NCI-H1417 treated with DMSO at 0.1 percent for 48 hours (cell line): ENCODE data around the gene PLAGL2.
"Not testable (repeated sequence)": the region's sequence is repeated elsewhere in the genome, so short reads cannot be mapped to it uniquely, and the experiment has no call there.

Experiments used
- DNase-seq: peaks from one replicate; lab custom pipeline; 2025; lab: John Stamatoyannopoulos, UW

PLAGL2 gene

DNA sequence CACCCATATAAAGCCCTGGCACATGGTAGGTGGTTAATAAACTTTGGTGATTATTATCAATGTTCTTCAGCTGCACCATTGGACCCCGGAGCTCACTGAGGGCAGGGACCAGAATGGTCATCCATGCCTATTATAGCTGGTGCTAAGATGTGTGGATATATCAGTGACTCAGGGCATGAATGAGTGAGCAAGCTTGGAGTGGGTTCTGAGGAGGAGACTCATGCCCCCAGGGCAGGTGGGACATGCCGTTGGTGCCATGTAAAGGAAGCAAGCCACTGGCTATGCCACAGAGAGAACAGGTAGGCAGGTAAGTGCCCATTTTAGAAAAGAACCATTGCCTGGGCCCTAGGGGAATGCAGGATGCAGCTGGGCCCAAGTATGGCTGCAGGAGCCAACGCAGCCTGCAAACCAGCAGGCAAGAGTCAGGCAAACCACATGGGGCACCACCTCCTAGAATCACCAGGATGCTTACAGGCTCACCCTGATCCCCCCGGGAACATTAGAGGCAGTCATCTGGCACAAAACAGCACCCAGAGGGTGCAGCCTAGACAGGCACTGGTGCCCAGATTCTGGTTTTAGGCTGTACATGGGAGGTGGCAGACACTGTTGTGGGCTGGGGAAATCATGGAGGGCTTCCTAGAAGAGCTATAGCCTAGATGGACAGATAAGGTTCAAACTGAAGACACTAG lies 23.5 kb downstream of the PLAGL2 start:
- no peak for DNase-seq

DNA sequence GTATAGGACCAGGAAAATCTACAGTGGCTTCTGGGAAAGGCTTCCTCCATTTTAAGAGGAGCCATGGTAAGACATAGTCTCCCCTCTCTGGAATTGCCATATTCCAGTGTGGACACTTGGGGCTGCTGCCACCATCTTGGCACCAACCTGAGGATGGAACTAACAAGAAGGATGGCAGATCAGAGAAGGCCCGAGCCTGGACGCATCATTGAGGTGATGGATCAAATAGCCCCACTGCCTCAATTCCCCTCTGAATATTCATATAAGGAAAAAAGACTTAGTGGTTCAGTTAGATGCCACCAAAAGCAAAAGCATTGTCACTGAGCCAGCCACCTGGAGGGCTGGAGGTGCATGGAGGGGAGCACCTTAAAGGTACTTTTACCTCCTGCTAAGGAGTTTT lies 25.9 kb downstream of the PLAGL2 start:
- no peak for DNase-seq

DNA sequence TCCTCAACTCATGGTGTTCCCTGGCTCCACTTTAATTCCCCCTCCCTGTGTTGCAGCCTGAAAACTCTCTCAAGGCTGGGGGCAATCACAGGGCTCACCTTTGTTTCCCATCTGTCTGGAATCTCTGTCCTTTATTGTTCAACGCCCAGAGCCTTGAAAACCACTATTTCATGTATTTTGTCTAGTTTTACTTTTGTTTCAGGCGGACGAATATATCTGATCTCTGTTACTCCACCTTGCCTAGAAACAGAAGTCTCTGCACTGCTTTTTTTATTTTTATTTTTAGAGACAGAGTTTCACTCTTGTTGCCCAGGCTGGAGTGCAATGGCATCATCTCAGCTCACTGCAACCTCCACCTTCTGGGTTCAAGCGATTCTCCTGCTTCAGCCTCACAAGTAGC lies 27.6 kb downstream of the PLAGL2 start:
- no peak for DNase-seq

DNA sequence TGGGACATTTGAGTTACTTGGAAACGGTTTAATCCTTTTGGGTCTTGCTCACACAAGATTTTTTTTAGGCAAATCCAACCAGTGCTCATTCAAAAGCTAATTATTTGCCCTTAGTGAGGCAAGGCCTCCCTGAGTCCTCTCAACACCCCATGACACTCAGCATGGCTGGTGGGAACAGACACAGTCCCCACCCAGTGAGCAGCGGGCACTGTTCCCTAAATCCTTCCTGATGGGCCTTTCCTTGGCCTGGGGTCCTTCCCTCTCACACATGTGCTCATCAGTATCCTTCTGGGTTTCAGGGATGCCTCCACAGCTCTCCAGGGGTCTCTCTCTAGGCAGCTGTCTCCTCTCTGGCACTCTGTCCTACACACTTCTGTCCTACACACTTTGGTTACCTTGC lies 28.0 kb downstream of the PLAGL2 start:
- DNase-seq = no peak

DNA sequence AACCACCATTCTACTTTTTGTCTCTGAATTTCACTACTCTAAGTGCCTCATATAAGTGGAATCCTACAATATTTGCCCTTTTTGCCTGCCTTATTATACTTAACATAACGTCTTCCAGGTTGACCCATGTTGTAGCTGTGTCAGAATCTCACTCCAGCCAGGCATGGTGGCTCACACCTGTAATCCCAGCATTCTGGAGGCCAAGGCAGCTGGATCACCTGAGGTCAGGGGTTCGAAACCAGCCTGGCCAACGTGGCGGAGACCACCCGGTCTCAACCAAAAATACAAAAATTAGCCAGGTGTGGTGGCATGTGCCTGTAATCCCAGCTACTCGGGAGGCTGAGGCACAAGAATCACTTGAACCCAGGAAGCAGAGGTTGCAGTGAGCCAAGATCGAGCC lies 29.8 kb downstream of the PLAGL2 start:
- not testable (repeated sequence) for DNase-seq

DNA sequence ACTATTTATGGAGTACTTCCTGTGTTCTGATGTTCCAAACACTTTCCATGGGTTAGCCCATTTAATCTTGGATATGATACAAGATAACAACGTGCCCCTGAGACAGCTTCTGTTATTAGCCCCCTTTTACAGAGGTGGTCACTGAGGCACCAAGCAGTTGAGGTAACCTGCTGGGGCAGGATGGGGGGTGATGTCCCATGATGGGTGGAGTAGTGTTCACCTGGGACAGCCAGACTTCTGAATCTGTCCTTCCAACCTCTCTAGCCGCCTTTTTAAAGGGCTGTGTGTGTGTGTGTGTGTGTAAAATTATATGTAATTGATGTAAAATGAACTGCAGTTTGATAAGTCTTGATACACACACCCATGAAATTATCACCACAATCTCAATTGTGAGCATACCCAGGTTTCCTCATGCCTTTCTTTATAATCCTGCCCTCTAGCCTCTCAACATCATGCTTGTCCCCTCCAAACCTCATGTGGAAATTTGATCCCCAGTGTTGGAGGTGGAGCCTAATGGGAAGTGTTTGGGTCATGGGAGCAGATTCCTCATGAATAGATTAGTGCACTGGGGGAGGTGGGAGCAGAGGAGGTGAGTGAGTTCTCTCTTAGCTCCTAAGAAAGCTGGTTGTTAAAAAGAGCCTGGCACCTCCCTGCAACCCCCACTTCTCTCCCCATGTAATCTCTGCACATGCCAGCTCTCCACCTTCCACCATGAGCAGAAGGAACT lies 39.2 kb downstream of the PLAGL2 start:
- no peak for DNase-seq

DNA sequence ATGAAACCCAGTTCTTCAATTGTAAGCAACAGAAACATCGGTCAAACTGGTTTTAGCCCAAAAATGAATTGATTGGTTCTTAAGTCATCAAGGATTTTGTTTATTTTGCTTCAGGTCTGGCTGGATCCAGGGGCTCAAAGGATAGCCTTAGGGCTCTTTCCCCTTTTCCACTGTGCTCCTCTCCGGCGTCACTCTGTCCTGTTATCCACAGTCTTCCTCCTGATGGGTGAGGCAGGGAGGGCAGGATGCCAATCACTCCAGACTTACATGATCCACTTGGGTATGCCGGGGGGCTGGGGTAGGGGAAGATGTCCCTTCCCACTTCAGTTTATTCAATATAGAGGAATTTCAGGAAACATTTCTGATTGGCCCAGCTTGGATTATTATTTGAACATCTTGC lies 40.0 kb downstream of the PLAGL2 start:
- no peak for DNase-seq

DNA sequence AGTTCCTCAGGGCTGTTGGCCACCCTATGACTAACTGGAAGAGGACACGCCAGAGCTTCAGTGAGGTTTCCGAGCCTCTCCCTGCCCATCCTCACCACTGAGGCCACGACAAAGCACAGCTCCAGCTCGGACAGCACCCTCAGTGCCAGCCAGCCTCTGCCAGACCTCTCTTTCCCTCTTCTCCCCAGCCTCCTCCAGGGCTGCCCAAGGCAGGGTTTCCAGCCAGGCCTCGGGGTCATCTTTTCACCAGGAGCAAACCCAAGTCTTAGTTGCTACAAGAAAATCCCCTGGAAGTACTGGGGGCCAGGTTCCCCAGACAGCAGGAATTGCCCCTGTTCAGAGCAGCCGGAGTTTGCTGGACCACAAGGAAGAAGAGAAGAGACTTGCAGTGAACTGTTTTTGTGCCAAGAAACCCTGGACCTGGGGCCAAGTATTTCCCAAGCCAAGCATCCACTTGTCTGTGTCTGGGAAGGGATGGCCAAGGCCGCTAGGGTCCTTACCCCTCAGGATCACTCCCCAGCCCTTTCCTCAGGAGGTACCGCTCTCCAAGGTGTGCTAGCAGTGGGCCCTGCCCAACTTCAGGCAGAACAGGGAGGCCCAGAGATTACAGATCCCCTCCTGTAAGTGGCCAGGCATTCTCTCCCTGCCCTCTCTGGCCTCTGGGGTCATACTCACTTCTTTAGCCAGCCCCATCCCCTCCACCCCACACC lies 41.6 kb downstream of the PLAGL2 start:
- DNase-seq = no peak

DNA sequence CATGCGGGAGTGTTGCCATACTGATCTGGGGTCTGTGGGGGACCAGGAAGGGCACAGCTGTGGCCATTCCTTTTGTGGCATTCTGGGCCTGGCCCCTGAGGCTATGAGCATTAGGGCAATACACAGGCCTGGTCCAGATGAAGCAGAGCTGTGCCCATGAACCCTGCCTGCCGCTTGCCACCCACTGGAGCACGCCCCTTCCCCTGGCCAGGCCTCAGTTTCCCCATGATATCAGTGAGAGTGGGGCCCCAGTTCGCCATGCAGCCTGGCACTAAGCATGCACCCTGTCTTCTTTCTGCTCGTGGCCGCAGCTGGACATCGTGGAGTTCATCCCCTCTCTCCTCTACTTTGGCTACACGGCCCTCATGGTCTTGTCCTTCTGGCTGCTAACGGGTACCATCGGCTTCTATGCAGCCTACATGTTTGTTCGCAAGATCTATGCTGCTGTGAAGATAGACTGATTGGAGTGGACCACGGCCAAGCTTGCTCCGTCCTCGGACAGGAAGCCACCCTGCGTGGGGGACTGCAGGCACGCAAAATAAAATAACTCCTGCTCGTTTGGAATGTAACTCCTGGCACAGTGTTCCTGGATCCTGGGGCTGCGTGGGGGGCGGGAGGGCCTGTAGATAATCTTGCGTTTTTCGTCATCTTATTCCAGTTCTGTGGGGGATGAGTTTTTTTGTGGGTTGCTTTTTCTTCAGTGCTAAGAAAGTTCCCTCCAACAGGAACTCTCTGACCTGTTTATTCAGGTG lies 42.4 kb downstream of the PLAGL2 start:
- DNase-seq = no peak

DNA sequence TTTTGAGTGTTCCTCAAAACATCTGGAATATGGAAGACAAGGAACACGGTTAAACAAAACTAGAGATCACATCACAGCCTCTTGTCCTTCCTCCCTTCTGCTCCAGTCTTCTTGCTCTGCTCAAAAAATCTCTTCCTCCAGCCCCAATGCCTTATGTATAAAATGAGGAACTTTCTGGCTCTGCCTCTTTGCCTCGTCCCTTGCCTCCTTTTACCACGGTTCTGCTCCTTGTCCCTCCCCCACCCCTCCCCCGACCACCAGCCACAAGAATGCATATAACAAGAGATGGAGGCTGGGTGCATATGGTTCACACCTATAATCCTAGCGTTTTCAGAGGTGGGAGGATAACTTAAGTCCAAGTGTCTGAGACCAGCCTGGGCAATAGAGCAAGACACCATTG lies 43.6 kb downstream of the PLAGL2 start:
- DNase-seq = no peak

DNA sequence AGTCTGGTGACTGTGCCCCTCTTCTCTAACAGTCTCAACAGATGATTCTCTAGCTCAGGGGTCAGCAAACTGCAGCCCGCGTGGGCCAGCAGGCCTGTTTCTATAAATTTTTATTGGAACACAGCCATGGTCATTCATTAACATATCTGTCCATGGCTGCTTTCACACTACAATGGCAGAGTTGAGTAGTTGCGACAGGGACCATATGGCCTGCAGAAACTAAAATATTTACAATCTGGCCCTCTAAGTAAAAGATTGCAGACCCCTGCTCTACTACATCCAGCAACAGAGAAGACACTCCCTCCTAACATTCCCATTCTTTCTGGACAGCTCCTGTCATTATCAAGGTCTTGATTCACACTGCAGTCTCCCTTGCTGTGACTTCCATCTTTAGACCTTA lies 45.2 kb downstream of the PLAGL2 start:
- no peak for DNase-seq

DNA sequence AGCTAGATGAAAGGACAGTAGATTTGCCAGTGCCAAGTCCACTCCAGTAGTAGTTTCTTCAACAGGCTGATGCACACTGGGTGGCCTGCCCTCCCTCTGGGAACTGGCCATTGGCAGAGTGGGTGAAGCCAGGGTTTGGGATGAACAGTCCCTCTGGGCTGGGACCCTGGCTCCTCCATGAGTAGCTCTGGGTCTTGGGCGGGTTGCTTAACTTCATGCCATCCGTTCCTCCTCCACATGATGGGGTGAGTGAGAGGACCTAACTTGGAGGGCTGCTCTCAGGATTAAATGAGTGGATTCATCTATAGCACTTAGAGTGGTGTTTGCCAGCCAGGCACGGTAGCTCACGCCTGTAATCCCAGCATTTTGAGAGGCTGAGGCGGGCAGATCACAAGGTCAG lies 47.2 kb downstream of the PLAGL2 start:
- DNase-seq = no peak

DNA sequence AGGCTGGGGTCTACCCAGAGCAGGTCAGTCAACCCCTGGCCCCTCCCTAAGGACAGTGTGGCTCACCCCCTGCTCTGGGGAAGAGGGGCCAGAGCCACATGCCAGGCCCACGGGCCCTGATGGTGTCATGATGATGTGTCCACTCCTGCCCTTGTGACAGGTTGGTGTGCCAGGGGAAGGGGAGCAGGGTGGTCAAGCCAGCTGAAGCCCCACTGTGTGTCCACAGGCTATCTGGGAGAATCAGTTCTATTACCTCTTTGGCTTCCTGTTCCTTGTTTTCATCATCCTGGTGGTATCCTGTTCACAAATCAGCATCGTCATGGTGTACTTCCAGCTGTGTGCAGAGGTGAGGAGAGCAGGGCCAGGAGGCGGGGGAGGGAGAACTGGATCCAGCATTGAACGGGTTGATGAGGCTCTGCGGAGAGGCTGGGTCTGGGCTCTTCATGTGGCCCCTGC lies 47.7 kb downstream of the PLAGL2 start:
- no peak for DNase-seq

DNA sequence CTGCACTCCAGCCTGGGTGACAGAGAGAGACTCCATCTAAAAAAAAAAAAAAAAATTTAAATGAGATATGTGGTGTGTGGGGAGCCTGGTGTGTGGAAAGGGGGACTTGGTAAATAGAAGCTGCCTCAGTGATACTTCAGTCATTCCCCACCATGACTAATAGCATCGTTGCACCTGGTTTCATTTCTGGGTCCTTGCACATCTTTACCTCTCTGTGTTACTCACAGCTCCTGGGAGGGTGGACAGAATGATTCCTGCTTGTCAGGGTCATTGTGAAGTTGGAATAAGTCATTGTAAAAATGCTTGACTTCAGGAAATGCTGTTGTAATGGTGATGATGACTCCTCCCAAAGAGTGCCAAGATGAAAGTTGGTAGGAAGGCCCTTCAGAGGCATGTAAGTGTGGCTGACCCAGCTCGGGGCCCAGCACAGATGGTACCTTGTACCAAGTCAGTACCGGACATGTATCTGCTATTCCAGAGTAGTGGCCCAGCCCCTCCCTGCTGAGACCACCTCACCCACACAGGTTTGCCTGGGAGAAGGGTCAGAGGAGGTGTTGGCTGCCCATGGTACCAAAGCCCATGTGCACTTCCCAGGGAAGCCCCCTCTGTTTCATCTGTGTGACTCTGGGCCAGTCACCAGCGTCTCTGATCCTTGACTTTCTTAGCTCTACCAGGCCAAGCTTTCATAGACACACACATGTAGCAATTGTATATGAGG lies 48.4 kb downstream of the PLAGL2 start:
- no peak for DNase-seq

DNA sequence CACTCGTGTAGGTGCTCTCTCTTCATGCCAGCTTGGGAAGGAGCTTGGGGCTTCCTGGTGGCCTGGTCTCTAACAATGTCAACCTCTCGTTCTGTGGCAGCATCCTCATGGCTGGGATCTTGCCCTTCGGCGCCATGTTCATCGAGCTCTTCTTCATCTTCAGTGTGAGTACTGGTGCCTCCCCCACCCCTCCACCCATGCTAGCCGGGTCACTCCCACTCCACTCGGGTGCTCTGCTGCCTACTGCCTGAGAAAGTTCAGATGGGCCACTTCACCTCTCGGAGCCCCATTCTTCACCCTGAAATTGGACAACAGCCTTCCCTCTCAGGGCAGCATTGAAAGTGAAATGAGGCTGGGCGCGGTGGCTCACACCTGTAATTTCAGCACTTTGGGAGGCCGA lies 49.2 kb downstream of the PLAGL2 start:
- no peak for DNase-seq

DNA sequence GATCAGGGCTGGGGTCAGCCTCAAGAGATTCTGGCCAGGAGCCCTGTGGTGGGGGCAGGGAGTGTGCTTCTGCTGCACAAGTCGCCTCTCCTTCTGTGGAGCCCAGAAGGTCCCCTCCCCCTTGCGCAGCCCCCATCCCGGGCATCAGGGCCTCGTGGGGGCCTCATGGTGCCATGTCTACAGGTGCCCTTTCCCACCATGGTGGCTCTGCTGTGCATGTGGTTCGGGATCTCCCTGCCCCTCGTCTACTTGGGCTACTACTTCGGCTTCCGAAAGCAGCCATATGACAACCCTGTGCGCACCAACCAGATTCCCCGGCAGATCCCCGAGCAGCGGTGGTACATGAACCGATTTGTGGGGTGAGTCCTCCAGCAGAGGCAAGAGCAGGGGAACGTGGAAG lies 49.9 kb downstream of the PLAGL2 start:
- DNase-seq = no peak

DNA sequence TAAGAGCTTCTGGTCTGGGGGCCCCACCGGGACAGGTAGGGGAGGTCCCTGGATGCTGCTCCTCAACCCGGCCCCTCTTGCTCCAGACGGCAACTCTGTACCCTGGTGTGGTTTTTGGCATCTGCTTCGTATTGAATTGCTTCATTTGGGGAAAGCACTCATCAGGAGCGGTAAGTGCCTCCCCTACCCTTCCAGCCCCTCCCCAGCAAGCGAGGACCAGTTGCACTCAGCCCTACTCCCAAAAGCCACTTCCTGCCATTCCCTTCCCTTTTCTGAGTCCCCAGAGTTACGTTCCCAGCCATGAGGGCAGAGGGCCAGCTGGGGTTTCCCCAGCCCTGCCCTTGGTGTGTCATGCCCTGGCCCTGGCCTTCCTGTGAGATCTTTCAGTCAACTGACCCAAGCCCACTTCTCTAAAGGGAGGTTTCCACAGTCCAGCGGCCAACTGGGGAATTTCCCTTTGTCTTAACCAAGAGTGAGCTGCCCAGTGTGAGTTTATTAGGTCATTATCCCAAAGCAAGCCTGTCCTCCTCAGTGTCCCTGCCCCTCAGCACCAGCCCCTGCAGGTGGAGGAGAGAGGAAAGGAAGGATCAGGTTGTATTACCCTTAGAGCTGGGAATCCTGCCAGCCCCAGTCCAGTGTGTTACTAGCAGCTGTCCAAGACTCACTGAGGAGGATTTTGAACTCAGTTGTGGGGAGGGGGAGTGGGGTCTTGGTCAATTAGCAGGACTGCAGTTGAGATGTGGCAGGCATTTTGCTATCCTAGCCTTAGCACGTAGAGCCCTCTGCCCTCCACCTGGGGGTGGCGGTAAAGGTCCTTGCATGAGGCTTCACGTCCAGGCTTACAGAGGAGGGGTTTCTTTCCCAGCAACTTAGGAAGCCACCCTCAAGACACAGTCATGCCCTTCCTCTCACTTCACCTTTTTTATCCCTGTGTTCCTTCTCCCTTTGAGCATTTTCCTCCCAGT lies 52.2 kb downstream of the PLAGL2 start:
- DNase-seq = no peak

DNA sequence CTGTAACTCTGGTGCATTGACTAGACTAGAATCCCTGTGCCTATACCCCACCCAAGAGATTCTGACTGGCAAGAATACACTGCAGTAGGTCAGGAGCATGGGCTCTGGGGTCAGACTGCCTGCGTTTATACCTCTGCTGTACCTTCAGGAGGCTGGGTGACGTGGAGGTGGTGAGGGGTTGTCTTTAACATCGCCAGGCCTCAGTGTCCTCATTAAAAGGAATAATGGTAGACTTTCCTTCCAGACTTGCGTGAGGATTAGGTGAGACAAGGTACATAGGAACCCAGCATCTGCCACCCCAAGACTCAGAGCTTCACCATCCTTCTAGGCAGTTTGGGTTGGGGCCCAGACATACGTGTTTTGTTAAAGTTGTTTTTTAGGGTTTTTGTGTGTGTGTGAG lies 53.8 kb downstream of the PLAGL2 start:
- no peak for DNase-seq

DNA sequence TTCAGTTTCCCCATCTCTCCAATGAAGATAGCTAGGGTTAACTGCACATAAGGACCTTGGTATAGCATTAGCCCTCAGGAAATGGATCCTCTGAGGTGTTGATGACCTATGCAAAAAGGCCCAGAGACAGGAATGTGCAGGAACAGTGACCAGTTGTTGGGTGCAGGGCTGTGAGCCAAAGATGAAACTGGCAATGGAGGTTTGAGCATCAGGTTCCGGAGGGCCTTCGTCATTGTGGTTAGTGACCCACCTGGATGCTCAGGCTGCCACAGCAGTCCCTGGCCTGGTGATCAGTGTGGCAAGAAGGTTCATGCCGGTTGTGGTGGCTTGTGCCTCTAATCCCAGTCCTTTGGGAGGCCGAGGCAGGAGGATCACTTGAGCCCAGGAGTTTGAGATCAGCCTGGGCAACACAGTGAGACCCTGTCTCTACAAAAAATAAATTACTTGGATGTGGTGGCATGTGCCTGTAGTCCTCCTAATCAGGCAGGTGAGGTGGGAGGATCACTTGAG lies 54.3 kb downstream of the PLAGL2 start:
- DNase-seq = no peak

DNA sequence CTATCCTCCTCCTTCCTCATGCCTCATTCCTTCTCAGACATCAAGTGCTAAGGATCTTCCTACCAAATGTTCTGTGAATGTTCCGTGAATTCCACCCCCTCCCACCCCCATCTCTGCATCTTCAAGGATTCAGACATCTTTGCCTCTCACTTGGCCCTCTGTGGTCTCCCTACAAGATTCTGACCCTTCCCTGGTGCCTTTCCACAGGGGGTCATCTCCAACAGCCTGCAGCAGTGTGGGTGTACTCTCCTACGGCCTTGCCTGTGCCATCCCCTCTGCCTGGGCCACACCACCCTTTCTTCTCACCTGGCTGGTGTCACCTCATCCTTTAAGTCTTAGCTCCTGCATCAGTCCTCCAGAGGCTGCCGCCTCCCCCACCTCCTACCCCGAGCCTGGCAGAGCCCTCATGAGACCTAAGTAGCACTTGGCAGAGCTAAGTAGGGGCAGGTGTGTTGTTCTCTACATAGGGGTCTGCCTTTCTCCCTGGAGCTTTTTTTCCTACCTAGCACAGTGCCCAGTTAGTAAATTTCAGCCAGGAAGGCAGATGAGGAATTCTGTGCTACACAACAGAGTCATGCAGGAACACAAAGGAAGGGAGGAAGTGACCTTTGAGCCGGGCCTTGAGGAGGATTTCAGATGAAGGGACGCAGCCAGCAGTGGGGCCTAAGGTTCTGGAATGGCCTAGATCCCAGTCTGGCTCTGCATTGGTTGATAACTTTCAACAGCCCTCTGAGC lies 55.0 kb downstream of the PLAGL2 start:
- DNase-seq = no peak
